Measurements from ENCODE around the gene SAE1.

GRCh38 chr19:47146920-47147319 is 16.3 kb downstream of the SAE1 start:
- TF ChIP-seq CTCF (conservative IDR thresholded peaks at IDR 0.05; ENCODE audit: low read depth, low read length): no peak
- no peak for TF ChIP-seq EZH2 (IDR thresholded peaks at IDR 0.05; ENCODE audit: borderline replicate concordance, low read depth, low read length, poor library complexity, severe bottlenecking)
